HEK293 (cell line): Measurements from ENCODE around the gene FAM227B.
"Not testable (repeated sequence)": the region's sequence is repeated elsewhere in the genome, so short reads cannot be mapped to it uniquely, and the experiment has no call there.

Experiments
- CTCF ChIA-PET: fragments of 350-600 bp; formaldehyde crosslinking; extraction: SDS; loops from one replicate; lab custom pipeline; 2021; ENCODE audit warnings: antibody characterized with exemption; lab: Yijun Ruan, JAX
- POLR2A ChIA-PET: fragments of 300-600 bp; formaldehyde crosslinking; extraction: SDS; loops from one replicate; lab custom pipeline; 2020; ENCODE audit warnings: antibody characterized with exemption, inconsistent platforms; lab: Yijun Ruan, JAX
- H3K27ac ChIP-seq: fragments of 200-500 bp; sonication (Bioruptor generic); 2 replicates; pipeline ENCODE4 v1.5.1; 2014; ENCODE audit warnings: low read depth, low read length, control low read depth, inconsistent platforms; ENCODE audit errors: extremely low read depth
- H3K36me3 ChIP-seq, 2 experiments: fragments of 200-500 bp in 1 of 2; sonication (Bioruptor generic) in 1 of 2; 1 replicate in 1 of 2; 2 replicates in 1 of 2; pipeline ENCODE4 v1.5.1; 2014 to 2017; ENCODE audit warnings: inconsistent platforms in 2 of 2, low read length in 2 of 2; ENCODE audit not compliant: control insufficient read depth in 2 of 2, insufficient read depth in 1 of 2
- H3K4me1 ChIP-seq: fragments of 200-500 bp; sonication (Bioruptor generic); 2 replicates; pipeline ENCODE4 v1.5.1; 2014; ENCODE audit warnings: mild to moderate bottlenecking, low read length, inconsistent platforms; ENCODE audit not compliant: control insufficient read depth, insufficient read depth
- H3K4me3 ChIP-seq: 2 replicates; pipeline ENCODE4 v1.5.1; 2011; ENCODE audit warnings: low read depth, mild to moderate bottlenecking, control low read depth, low read length, moderate library complexity
- H3K9me3 ChIP-seq: fragments of 200-500 bp; sonication (Bioruptor generic); 2 replicates; pipeline ENCODE4 v1.5.1; 2014; ENCODE audit warnings: low read depth, low read length, inconsistent platforms; ENCODE audit not compliant: control insufficient read depth, insufficient read depth
- EGR2 ChIP-seq: fragments of 450-650 bp; formaldehyde crosslinking; IDR thresholded peaks from 2 replicates; pipeline ENCODE4 v1.5.1; 2016; ENCODE audit warnings: low read depth, missing biosample characterization, missing genetic modification characterization
- HOXD13 ChIP-seq: sonication (generic); formaldehyde crosslinking; IDR thresholded peaks from 2 replicates; pipeline ENCODE4 v1.8.0; 2022; ENCODE audit warnings: missing genetic modification reagents, borderline replicate concordance
- SCRT1 ChIP-seq: fragments of 450-650 bp; formaldehyde crosslinking; IDR thresholded peaks from 2 replicates; pipeline ENCODE4 v1.5.1; 2016; ENCODE audit warnings: missing biosample characterization, missing genetic modification characterization, borderline replicate concordance
- SP3 ChIP-seq: fragments of 450-650 bp; formaldehyde crosslinking; IDR thresholded peaks from 2 replicates; pipeline ENCODE4 v1.5.1; 2016; ENCODE audit warnings: missing biosample characterization, missing genetic modification characterization
- YY2 ChIP-seq: fragments of 450-650 bp; formaldehyde crosslinking; IDR thresholded peaks from 2 replicates; pipeline ENCODE4 v1.5.1; 2016; ENCODE audit warnings: missing biosample characterization, missing genetic modification characterization
- ZBTB1 ChIP-seq: fragments of 450-650 bp; formaldehyde crosslinking; IDR thresholded peaks from 2 replicates; pipeline ENCODE4 v1.5.1; 2016; ENCODE audit warnings: missing biosample characterization, missing genetic modification characterization
- ZBTB17 ChIP-seq: fragments of 450-650 bp; formaldehyde crosslinking; IDR thresholded peaks from 2 replicates; pipeline ENCODE4 v1.5.1; 2016; ENCODE audit warnings: missing biosample characterization, missing genetic modification characterization
- ZFHX2 ChIP-seq: fragments of 450-650 bp; formaldehyde crosslinking; conservative IDR thresholded peaks from 2 replicates; pipeline ENCODE4 v1.5.1; 2016; ENCODE audit warnings: missing biosample characterization, missing genetic modification characterization
- ZNF175 ChIP-seq: fragments of 450-650 bp; formaldehyde crosslinking; IDR thresholded peaks from 2 replicates; pipeline ENCODE4 v1.5.1; 2016; ENCODE audit warnings: missing biosample characterization, missing genetic modification characterization
- ZNF24 ChIP-seq: fragments of 450-650 bp; formaldehyde crosslinking; IDR thresholded peaks from 2 replicates; pipeline ENCODE4 v1.5.1; 2016; ENCODE audit warnings: missing biosample characterization, missing genetic modification characterization
- ZNF529 ChIP-seq: fragments of 450-650 bp; formaldehyde crosslinking; IDR thresholded peaks from 2 replicates; pipeline ENCODE4 v1.5.1; 2017; ENCODE audit warnings: missing genetic modification characterization, missing biosample characterization; ENCODE audit not compliant: insufficient replicate concordance
- ZNF558 ChIP-seq: fragments of 450-650 bp; formaldehyde crosslinking; IDR thresholded peaks from 2 replicates; pipeline ENCODE4 v1.5.1; 2016; ENCODE audit warnings: missing biosample characterization, missing genetic modification characterization
- ZNF621 ChIP-seq: fragments of 450-650 bp; formaldehyde crosslinking; IDR thresholded peaks from 2 replicates; pipeline ENCODE4 v1.5.1; 2017; ENCODE audit warnings: missing biosample characterization, missing genetic modification characterization
- ZNF677 ChIP-seq: fragments of 450-650 bp; IDR thresholded peaks from 2 replicates; pipeline ENCODE4 v1.5.0; 2018; ENCODE audit warnings: missing biosample characterization, mild to moderate bottlenecking, missing genetic modification characterization, moderate library complexity
- ZNF843 ChIP-seq: fragments of 450-650 bp; formaldehyde crosslinking; IDR thresholded peaks from 2 replicates; pipeline ENCODE4 v1.5.1; 2016; ENCODE audit warnings: missing biosample characterization, missing genetic modification characterization
- ZSCAN23 ChIP-seq: fragments of 450-650 bp; formaldehyde crosslinking; IDR thresholded peaks from 2 replicates; pipeline ENCODE4 v1.5.1; 2016; ENCODE audit warnings: missing biosample characterization, missing genetic modification characterization
- TF ChIP-seq, protein P1 (sequence below): fragments of 450-650 bp; formaldehyde crosslinking; IDR thresholded peaks from 2 replicates; pipeline ENCODE4 v1.5.1; 2016; ENCODE audit warnings: missing biosample characterization, missing genetic modification characterization
- TF ChIP-seq, protein P2 (sequence below): fragments of 450-650 bp; formaldehyde crosslinking; IDR thresholded peaks from 2 replicates; pipeline ENCODE4 v1.5.1; 2016; ENCODE audit warnings: missing biosample characterization, missing genetic modification characterization

Gene FAM227B

DNA sequence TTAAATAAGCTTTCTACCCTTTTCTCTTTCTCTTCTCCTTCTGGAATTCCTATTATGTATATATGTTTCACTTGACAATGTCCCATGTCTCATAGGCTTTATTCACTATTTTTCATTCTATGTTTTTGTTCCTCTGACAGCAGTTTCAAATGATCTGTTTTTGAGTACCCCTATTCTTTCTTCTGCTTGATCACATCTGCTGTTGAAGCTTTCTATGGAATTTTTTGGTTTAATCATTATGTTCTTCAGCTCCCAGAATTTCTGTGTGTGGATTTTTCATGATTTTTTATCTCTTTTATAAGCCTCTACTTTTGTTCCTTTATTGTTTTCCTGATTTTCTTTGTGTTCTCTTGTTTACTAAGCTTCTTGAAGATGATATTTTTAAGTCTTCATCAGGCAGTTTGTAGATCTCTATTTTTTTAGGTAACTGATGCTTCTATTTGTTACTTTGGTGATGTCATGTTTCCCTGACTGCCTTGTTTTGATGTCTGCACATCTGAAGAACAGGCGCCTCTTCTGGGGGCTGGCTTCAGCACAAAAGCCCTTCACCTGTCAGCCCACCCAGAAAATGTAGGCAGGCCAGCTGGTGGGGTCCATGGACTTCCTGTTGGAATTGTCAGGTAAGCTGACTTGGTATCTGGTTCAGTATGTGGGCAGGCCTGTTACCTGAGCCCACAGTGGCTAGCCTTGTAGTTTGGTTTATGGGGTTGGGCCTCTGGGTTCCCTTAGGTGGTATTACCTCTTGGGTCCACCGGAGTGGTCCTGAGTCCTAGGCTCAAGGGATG is 15.8 kb downstream of the FAM227B start:
- TF ChIP-seq SCRT1 (tag by site-specific recombination) = no peak
- TF ChIP-seq ZSCAN23 (tag by site-specific recombination) = no peak
- no peak for TF ChIP-seq ZBTB17 (tag by site-specific recombination)
- TF ChIP-seq SP3 (tag by site-specific recombination) = no peak
- TF ChIP-seq ZNF843 (tag by site-specific recombination) = no peak
- ChIA-PET POLR2A (no interaction called here), CTCF (interaction anchor here (0.7 kb wide), 1 partner anchor 347 kb away, joined by 6 read pairs; no protein-coding TSS in a partner anchor)
- no peaks in the 10 kb centered on the region for H3K9me3 ChIP-seq
- no peaks in the 10 kb centered on the region for H3K4me1 ChIP-seq
- H3K4me3 ChIP-seq = no peak overlapping the region
- no peaks in the 10 kb centered on the region for H3K36me3 ChIP-seq
- no peak overlapping the region for H3K27ac ChIP-seq

DNA sequence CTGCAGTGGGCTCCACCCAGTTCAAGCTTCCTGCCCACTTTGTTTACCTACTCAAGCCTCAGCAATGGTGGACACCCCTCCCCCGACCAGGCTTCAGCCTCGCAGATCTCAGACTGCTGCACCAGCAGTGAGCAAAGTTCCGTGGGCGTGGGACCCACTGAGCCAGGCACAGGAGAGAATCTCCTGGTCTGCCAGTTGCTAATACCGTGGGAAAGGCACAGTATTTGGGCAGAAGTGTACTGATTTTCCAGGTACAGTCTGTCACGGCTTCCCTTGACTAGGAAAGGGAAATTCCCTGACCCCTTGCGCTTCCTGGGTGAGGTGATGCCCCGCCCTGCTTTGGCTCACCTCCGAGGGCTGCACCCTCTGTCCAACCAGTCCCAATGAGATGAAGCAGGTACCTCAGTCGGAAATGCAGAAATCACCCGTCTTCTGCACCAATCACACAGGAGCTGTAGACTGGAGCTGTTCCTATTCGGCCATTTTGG is 27.7 kb downstream of the FAM227B start:
- H3K4me1 ChIP-seq, CTCF ChIA-PET, H3K27ac ChIP-seq, POLR2A ChIA-PET, H3K36me3 ChIP-seq, H3K4me3 ChIP-seq, H3K9me3 ChIP-seq: not testable (repeated sequence)
- TF ChIP-seq ZFHX2 (tag by site-specific recombination) (peak; percentile 17; the same call in 1 of the 2 replicates), EGR2 (tag by site-specific recombination) (peak; percentile 30; the same call in 1 of the 2 replicates)
- TF ChIP-seq, all 188 proteins: peak for 2; not testable (repeated sequence) for 186

DNA sequence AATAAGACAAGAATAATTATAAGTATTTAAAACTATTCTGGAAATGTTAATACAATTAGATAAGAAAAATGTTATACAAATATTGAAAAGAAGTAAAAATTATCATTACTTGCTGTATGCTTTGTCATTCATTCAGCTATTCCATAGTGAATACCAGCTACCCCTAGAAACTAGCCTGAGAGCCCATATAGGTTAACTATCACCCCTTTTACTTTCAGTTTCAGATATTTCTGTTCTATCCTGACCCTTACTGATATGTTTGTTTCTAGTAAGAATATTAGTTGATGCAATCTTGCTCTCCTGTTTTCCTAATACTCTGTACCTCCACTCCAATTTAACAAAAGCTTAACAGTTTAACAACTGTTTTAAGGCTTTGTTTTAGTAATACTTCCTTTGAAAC is 31.6 kb downstream of the FAM227B start:
- no peaks in the 10 kb centered on the region for H3K9me3 ChIP-seq
- no peak overlapping the region for H3K27ac ChIP-seq
- ChIA-PET POLR2A (no interaction called here), CTCF (no interaction called here)
- no peaks in the 10 kb centered on the region for H3K4me1 ChIP-seq
- TF ChIP-seq ZNF175 (tag by site-specific recombination) (no peak), HOXD13 (CRISPR knock-in tag) (no peak), ZBTB1 (tag by site-specific recombination) (no peak), ZNF677 (tag by site-specific recombination) (no peak), ZNF621 (tag by site-specific recombination) (no peak), ZNF558 (tag by site-specific recombination) (no peak), ZNF24 (tag by site-specific recombination) (no peak), ZNF529 (tag by site-specific recombination) (no peak), YY2 (tag by site-specific recombination) (no peak)
- TF ChIP-seq, protein P1, sequence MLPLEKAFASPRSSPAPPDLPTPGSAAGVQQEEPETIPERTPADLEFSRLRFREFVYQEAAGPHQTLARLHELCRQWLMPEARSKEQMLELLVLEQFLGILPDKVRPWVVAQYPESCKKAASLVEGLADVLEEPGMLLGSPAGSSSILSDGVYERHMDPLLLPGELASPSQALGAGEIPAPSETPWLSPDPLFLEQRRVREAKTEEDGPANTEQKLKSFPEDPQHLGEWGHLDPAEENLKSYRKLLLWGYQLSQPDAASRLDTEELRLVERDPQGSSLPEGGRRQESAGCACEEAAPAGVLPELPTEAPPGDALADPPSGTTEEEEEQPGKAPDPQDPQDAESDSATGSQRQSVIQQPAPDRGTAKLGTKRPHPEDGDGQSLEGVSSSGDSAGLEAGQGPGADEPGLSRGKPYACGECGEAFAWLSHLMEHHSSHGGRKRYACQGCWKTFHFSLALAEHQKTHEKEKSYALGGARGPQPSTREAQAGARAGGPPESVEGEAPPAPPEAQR (tag by site-specific recombination) = no peak
- TF ChIP-seq, protein P2, sequence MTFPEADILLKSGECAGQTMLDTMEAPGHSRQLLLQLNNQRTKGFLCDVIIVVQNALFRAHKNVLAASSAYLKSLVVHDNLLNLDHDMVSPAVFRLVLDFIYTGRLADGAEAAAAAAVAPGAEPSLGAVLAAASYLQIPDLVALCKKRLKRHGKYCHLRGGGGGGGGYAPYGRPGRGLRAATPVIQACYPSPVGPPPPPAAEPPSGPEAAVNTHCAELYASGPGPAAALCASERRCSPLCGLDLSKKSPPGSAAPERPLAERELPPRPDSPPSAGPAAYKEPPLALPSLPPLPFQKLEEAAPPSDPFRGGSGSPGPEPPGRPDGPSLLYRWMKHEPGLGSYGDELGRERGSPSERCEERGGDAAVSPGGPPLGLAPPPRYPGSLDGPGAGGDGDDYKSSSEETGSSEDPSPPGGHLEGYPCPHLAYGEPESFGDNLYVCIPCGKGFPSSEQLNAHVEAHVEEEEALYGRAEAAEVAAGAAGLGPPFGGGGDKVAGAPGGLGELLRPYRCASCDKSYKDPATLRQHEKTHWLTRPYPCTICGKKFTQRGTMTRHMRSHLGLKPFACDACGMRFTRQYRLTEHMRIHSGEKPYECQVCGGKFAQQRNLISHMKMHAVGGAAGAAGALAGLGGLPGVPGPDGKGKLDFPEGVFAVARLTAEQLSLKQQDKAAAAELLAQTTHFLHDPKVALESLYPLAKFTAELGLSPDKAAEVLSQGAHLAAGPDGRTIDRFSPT (tag by site-specific recombination) = no peak
- H3K36me3 ChIP-seq = no peaks in the 10 kb centered on the region
- H3K4me3 ChIP-seq = no peak overlapping the region
